Measurements from ENCODE around the gene TACR2.
"Not testable (repeated sequence)": the region's sequence is repeated elsewhere in the genome, so short reads cannot be mapped to it uniquely, and the experiment has no call there.

TACR2 gene

GRCh38 chr10:69451784-69452251 lies 35.1 kb upstream of the TACR2 start:
- DNase-seq: no peak
- in situ Hi-C loops (cut with MboI; ENCODE audit: low pct_unique_long_range_greater_than_20kb, low sequenced_read_pairs): no loop called here

- in situ Hi-C loops (cut with MboI; ENCODE audit: low pct_unique_long_range_greater_than_20kb, low sequenced_read_pairs): no loop called here
- peak; percentile 84 for DNase-seq
These were observed 34.6 kb upstream of the TACR2 start, which contains the start of gene TSPAN15 for GRCh38 chr10:69451209-69451783. Gene TSPAN15, plus strand, starts transcription at chr10:69451465. Its CDS starts 130 bp downstream, at chr10:69451595.

- DNase-seq; in situ Hi-C loops (cut with MboI; ENCODE audit: low pct_unique_long_range_greater_than_20kb, low sequenced_read_pairs): not testable (repeated sequence)
These were observed 33.7 kb upstream of the TACR2 start for GRCh38 chr10:69450395-69450794.

GRCh38 chr10:69449841-69450240 lies 33.1 kb upstream of the TACR2 start:
- in situ Hi-C loops (cut with MboI; ENCODE audit: low pct_unique_long_range_greater_than_20kb, low sequenced_read_pairs): no loop called here
- DNase-seq: peak; percentile 86

DNA sequence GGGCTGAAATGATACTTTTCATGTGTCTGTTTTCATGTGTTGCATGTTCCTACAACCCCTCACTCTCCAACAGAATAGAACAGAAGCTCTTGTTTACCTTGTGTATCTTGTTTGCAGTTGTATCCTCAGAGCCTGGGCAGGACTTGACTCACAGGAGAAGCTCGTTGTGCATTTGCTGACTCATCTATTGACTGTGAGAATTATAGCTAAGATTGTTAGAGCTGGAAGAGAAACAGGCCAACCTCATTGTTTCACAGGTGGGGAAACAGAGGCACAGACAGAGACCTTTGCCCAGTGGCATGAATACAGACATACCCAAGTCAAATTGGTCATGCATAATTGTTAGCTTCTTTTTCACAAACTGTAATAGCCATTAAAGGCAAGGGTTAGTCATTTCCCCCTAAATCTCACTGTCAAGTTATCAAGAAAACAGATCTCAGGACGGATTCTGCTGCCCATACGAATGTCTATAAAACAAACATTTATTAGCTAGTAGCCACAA lies 30.0 kb upstream of the TACR2 start:
- in situ Hi-C loops (cut with MboI; ENCODE audit: low pct_unique_long_range_greater_than_20kb, low sequenced_read_pairs): no loop called here
- DNase-seq: no peak

DNA sequence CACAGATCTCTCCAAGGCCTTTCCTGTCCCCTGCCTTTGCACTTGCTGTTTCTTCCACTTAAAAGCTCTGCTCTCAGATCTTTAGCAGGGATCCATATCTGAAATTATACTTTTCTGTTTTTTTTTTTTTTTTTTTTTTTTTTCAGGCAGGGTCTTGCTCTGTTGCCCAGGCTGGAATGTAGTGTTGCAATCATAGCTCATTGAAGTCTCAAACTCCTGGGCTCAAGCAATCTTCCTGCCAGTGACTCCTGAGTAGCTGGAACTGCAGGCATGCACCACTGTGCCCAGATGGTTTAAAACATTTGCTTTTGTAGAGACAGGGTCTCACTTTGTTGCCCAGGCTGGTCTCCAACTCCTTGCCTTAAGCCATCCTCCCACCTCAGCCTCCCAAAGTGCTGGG lies 29.5 kb upstream of the TACR2 start:
- in situ Hi-C loops (cut with MboI; ENCODE audit: low pct_unique_long_range_greater_than_20kb, low sequenced_read_pairs): no loop called here
- DNase-seq: no peak

DNA sequence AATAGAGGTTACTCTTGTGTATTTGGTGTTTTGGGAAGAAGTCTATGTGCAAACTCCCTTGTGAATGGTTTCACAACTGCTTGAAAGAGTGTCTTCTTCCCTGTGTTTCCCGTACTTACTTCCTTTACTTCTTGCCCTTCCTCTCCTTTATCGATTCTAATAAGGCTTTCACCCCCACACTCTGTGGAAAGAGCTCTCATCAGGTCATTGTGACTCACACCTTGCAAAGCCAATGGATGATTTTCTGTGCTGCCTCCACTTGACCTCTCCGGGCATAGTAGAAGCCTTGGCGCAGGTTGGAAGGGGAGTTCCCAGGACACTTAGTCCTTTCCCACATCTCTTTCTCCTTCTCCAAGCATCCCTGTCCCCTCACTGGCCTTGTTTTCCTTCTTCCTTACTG lies 28.3 kb upstream of the TACR2 start:
- DNase-seq: no peak
- in situ Hi-C loops (cut with MboI; ENCODE audit: low pct_unique_long_range_greater_than_20kb, low sequenced_read_pairs): no loop called here

DNA sequence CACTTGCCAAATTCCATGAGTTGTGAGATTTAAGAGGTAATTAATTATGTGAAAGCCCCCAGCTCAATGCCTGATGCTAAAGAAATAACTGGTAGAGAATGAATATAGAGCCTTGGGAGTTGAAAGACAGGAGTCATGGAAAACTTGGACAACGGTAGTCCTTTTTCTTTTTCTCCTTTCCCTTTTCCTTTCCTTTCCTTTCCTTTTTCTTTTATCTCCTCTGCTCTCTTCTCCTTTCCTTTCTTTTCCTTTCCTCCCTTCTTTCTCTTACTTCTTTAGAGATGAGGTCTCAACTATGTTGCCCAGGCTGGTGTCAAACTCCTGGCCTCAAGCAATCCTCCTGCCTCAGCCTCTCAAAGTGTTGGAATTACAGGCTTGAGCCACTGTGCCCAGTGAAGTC lies 26.6 kb upstream of the TACR2 start:
- in situ Hi-C loops (cut with MboI; ENCODE audit: low pct_unique_long_range_greater_than_20kb, low sequenced_read_pairs): no loop called here
- DNase-seq: no peak

GRCh38 chr10:69439813-69440506 lies 23.2 kb upstream of the TACR2 start:
- in situ Hi-C loops (cut with MboI; ENCODE audit: low pct_unique_long_range_greater_than_20kb, low sequenced_read_pairs): loop anchor here (10.0 kb wide), 1 partner anchor 65 kb away; no protein-coding TSS in a partner anchor

GRCh38 chr10:69439350-69439739 lies 22.6 kb upstream of the TACR2 start:
- in situ Hi-C loops (cut with MboI; ENCODE audit: low pct_unique_long_range_greater_than_20kb, low sequenced_read_pairs): loop anchor here (10.0 kb wide), 1 partner anchor 65 kb away; no protein-coding TSS in a partner anchor

More at GRCh38 chr10:69439813-69440506, 23.2 kb upstream of the TACR2 start:
- DNase-seq: peak; percentile 86

GRCh38 chr10:69438536-69439349 lies 22.0 kb upstream of the TACR2 start:
- in situ Hi-C loops (cut with MboI; ENCODE audit: low pct_unique_long_range_greater_than_20kb, low sequenced_read_pairs): loop anchor here (10.0 kb wide), 1 partner anchor 66 kb away; no protein-coding TSS in a partner anchor
- DNase-seq: peak; percentile 53

More at GRCh38 chr10:69439350-69439739, 22.6 kb upstream of the TACR2 start:
- DNase-seq: no peak

GRCh38 chr10:69437321-69438259 lies 20.9 kb upstream of the TACR2 start:
- DNase-seq: no peak
- in situ Hi-C loops (cut with MboI; ENCODE audit: low pct_unique_long_range_greater_than_20kb, low sequenced_read_pairs): loop anchor here (10.0 kb wide), 1 partner anchor 67 kb away; no protein-coding TSS in a partner anchor

DNA sequence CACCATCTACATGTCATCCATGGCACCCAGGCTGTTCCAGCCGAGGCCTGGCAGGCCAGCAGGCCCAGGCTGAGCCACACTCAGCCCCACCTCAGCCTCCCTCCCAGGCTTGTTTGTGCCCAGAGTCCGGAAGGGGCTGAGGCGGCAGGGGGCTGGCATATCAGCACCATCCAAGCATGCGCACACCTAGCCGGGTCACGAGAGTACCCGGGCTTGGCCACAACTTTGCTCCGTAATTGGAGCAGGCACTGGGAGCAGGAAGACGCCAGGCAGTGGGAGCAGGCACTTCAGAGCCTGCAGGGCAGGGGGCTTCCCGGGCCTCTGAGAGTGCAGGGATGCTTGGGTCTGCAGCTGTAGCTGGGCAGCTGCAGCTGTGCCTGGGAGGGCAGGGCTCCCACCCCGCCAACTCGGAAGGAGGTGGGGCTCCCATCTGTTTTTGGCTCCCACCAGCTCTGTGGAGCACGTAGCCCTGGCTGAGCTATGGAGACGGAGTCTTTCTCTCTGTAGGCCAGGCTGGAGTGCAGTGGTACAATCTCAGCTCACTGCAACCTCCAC lies 19.3 kb upstream of the TACR2 start:
- in situ Hi-C loops (cut with MboI; ENCODE audit: low pct_unique_long_range_greater_than_20kb, low sequenced_read_pairs): loop anchor here (10.0 kb wide), 1 partner anchor 69 kb away; no protein-coding TSS in a partner anchor
- no peak for DNase-seq

DNA sequence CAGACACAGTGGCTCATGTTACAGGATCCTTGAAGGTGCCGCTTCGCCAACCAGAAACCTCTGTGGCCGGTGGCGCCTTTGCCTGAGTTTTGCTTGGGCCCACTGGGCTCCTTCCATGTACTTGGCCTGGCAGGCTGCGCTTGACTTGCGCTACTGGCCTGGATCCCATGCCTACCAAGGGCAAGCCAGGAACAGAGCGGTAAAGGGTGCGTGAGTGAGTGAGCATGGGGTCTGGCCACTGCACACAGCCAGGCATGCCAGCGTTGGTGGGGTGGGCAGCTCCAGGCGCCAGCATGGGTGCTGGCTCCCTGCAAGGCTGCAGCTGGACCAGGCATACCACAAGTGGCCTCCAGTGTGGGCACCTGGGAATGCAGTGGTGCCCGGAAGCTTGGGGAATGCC lies 18.2 kb upstream of the TACR2 start:
- DNase-seq: no peak
- in situ Hi-C loops (cut with MboI; ENCODE audit: low pct_unique_long_range_greater_than_20kb, low sequenced_read_pairs): loop anchor here (10.0 kb wide), 1 partner anchor 70 kb away; no protein-coding TSS in a partner anchor

DNA sequence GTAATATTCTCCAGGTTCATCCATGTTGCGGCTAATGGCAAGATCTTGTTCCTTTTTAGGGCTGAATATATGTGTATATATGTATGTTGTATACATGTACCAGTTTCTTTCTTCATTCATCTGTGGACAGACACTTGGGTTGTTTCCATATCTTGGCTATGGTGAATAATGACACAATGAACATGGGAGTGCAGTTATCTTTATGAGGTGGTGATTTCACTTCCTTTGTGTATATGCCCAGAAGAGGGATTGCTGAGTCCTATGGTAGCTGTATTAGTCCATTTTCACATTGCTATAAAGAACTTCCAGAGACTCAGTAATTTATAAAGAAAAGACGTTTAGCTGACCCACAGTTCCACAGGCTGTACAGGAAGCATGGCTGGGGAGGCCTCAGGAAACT lies 17.5 kb upstream of the TACR2 start:
- DNase-seq: no peak
- in situ Hi-C loops (cut with MboI; ENCODE audit: low pct_unique_long_range_greater_than_20kb, low sequenced_read_pairs): loop anchor here (10.0 kb wide), 1 partner anchor 71 kb away; no protein-coding TSS in a partner anchor

- in situ Hi-C loops (cut with MboI; ENCODE audit: low pct_unique_long_range_greater_than_20kb, low sequenced_read_pairs): no loop called here
- DNase-seq: no peak
These were observed 11.4 kb upstream of the TACR2 start for GRCh38 chr10:69428165-69428564.

- no peak for DNase-seq
- in situ Hi-C loops (cut with MboI; ENCODE audit: low pct_unique_long_range_greater_than_20kb, low sequenced_read_pairs): no loop called here
These were observed 9.6 kb upstream of the TACR2 start for GRCh38 chr10:69426376-69426727.
